GM21619 (cell line): ENCODE measurements around the gene THADA.

ENCODE experiments used
- ATAC-seq: cut with Tn5 transposase; IDR thresholded peaks from one replicate; pipeline ENCODE4 v1.9.1; 2021; ENCODE audit not compliant: unreplicated experiment

Gene THADA

GRCh38 chr2:43513216-43513615 is 82.6 kb downstream of the THADA start:
- ATAC-seq, result peak; percentile 70

- ATAC-seq, result no peak
These were observed 84.6 kb downstream of the THADA start for GRCh38 chr2:43511199-43511598.

- ATAC-seq, result no peak
These were observed 86.0 kb downstream of the THADA start for GRCh38 chr2:43509886-43510285.

- no peak for ATAC-seq
These were observed 87.6 kb downstream of the THADA start for GRCh38 chr2:43508209-43508608.

- ATAC-seq, result no peak
These were observed 88.7 kb downstream of the THADA start for GRCh38 chr2:43507137-43507536.

GRCh38 chr2:43495727-43496126 is 100.1 kb downstream of the THADA start:
- ATAC-seq, result no peak

- no peak for ATAC-seq
These were observed 101.9 kb downstream of the THADA start for GRCh38 chr2:43493954-43494353.

- no peak for ATAC-seq
These were observed 104.7 kb downstream of the THADA start for GRCh38 chr2:43491065-43491639.

GRCh38 chr2:43490252-43490786 is 105.5 kb downstream of the THADA start:
- ATAC-seq, result no peak

GRCh38 chr2:43488737-43489136 is 107.1 kb downstream of the THADA start:
- no peak for ATAC-seq

GRCh38 chr2:43486603-43487002 is 109.2 kb downstream of the THADA start:
- ATAC-seq, result no peak

GRCh38 chr2:43484323-43484930 is 111.4 kb downstream of the THADA start:
- ATAC-seq, result no peak

- peak; percentile 72 for ATAC-seq
These were observed 112.9 kb downstream of the THADA start for GRCh38 chr2:43482961-43483360.

- no peak for ATAC-seq
These were observed 113.8 kb downstream of the THADA start for GRCh38 chr2:43481927-43482542.

- ATAC-seq, result no peak
These were observed 115.0 kb downstream of the THADA start for GRCh38 chr2:43480874-43481273.

GRCh38 chr2:43478412-43479086 is 117.3 kb downstream of the THADA start:
- ATAC-seq, result no peak

GRCh38 chr2:43475922-43476321 is 119.9 kb downstream of the THADA start:
- ATAC-seq, result no peak

GRCh38 chr2:43475137-43475846 is 120.5 kb downstream of the THADA start:
- ATAC-seq, result no peak

- ATAC-seq, result no peak
These were observed 121.6 kb downstream of the THADA start for GRCh38 chr2:43474273-43474672.

GRCh38 chr2:43473767-43474166 is 122.1 kb downstream of the THADA start:
- ATAC-seq, result no peak

- ATAC-seq, result no peak
These were observed 123.2 kb downstream of the THADA start for GRCh38 chr2:43472527-43473194.
